Globus pallidus (tissue), 1 donor: Measurements from ENCODE around the gene INTS15.
"Not testable (repeated sequence)": the region's sequence is repeated elsewhere in the genome, so short reads cannot be mapped to it uniquely, and the experiment has no call there.

Source experiments
- DNase-seq: peaks from one replicate; pipeline ENCODE4 v3.0.0-alpha.2; 2015; ENCODE audit warnings: low spot score

INTS15 gene

GRCh38 chr7:6589829-6590644 is at the start of gene INTS15:
INTS15 (plus strand) TSS chr7:6590021; CDS start chr7:6590284, 263 bp downstream.
- peak; percentile 64 for DNase-seq

DNA sequence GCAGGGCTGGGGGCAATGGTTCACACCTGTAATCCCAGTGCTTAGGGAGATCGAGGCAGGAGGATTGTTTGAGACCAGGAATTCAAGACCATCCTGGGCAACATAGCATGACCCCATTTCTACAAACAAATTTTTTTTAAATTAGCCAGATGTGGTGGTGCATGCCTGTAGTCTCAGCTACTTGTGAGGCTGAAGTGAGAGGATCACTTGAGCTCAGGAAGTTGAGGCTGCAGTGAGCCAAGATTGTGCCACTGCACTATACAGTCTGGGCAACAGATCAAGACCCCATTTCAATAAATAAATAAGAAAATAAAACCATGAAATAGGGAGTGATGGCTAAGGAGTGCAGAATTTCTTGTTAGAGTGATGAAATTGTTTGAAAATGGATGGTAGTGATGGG is 47.5 kb upstream of the INTS15 start:
- no peak for DNase-seq

GRCh38 chr7:6545398-6546126 is 44.3 kb upstream of the INTS15 start:
- no peak for DNase-seq

- no peak for DNase-seq
Observed at GRCh38 chr7:6546498-6547251, 43.1 kb upstream of the INTS15 start.

DNA sequence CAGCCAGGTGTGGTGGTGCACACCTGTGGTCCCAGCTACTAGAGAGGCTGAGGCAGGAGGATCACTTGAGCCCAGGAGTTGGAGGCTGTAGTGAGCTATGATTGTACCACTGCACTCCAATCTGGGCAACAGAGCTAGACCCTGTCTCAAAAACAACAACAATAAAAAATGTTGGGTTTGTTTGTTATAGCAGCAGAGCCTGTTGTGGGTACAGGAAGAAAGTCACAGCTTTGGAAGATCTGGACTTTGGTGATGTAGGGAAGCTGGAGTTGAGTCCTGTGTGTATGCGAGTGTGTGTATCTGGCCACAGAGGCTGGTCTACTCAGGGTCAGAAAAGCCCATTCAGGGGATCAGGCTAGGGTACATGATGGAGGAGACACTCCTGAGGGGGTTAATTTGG is 42.4 kb upstream of the INTS15 start:
- DNase-seq = no peak

GRCh38 chr7:6551016-6551511 is 38.8 kb upstream of the INTS15 start, which contains the start of gene GRID2IP:
GRID2IP (minus strand) TSS chr7:6551461; CDS start chr7:6551436, 25 bp downstream.
- DNase-seq = no peak

DNA sequence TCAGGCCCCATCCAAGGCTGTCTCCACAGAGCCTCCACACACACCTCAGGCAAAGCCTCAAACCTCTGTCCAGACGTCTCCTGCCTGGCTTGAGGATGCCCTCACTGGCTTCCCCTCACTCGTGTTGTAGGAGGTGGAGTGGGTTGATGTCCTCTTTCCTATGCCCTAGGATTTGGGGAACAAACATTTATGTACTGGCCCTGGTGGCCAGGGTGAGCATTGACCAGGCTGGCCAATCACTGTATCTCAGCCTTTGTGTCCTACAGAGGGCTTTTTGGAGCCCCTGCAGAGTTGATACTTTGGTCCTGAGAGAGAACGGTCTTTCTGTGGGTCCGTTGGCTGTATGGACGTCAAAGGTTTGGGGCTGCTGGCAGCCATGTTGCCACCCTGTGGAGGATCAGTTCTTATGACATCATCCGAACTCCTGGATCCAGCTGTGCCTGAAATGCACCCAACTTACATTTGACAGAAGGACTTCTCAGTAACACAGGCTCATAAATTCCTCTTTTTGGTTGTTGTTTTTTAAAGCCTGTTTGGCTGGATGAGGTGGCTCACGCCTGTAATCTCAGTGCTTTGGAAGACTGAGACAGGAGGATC is 36.3 kb upstream of the INTS15 start:
- DNase-seq = no peak

- no peak for DNase-seq
Observed at GRCh38 chr7:6554848-6555247, 35.0 kb upstream of the INTS15 start.

GRCh38 chr7:6556196-6556595 is 33.6 kb upstream of the INTS15 start:
- no peak for DNase-seq

GRCh38 chr7:6558837-6559236 is 31.0 kb upstream of the INTS15 start:
- no peak for DNase-seq

- no peak for DNase-seq
Observed at GRCh38 chr7:6559896-6560295, 29.9 kb upstream of the INTS15 start.

DNA sequence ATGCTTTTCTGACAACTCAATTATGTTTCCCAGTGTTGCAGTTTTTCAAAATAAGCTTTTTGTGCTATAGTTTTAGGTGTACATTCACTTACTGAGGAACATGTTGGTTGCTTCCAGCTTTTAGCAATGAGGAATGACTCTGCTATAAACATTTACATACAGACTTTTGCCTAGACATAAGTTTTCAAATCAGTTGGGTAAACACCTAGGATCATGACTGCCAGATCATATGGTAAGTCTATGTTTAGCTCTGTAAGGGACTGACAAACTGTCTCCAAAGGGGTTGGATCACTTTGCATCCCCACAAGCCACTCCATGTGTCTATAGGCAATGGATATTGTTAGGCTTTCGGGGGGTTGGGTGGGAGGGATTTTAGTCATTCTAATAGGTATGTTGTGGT is 27.7 kb upstream of the INTS15 start:
- no peak for DNase-seq

DNA sequence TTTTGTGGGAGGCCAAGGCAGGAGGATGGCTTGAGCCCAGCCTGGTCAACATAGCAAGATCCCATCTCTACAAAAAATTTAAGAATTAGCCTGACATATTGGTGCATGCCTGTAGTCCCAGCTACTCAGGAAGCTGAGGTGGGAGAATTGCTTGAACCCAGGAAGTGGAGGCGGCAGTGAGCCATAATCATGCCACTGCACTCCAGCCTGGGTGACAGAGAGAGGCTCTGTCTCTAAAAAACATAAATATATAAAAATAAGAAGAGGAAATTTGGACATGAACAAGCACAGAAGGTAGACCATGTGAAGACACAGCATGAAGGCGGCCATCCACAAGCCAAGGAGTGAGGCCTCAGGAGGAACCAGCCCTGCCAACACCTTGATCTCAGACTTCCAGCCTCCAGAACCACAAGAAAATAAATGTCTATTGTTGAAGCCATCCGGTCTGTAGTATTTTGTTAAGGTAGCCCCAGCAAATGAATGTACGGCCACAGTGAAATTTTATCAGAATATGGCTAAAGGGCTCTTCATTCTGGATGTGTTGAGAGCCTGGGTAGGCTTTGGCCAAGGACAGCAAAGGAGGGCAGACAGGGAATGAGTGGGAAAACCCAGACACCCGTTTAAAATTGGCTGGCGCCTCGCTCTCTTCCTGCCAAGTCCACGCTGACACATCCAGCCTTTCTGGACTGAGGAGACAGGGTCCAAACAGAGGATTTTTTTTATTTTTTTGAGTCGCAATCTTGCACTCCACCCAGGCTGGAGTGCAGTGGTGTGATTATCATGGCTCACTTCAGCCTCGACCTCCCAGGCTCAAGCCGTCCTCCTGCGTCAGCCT is 25.7 kb upstream of the INTS15 start:
- DNase-seq = no peak

GRCh38 chr7:6565655-6566054 is 24.2 kb upstream of the INTS15 start:
- DNase-seq = no peak

DNA sequence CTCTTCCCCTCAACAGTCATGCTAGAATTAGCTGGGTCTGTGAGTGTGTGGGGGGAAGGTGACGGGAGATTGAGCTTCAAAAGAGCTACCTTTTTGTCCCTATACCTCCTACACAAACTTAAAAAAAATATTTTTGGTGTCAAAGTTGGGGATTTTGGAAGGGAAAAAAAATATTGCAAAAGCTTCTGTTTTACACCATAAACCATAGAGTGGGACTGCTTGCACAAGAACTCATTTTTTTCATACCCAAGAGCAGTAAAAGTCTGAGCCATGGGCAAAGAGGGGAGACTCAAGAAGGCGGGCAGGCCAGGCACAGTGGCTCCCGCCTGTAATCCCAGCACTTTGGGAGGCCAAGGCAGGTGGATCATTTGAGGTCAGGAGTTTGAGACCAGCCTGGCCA is 21.9 kb upstream of the INTS15 start:
- no peak for DNase-seq

- no peak for DNase-seq
Observed at GRCh38 chr7:6571160-6571779, 18.6 kb upstream of the INTS15 start.

GRCh38 chr7:6575281-6576023 is 14.4 kb upstream of the INTS15 start:
- no peak for DNase-seq

DNA sequence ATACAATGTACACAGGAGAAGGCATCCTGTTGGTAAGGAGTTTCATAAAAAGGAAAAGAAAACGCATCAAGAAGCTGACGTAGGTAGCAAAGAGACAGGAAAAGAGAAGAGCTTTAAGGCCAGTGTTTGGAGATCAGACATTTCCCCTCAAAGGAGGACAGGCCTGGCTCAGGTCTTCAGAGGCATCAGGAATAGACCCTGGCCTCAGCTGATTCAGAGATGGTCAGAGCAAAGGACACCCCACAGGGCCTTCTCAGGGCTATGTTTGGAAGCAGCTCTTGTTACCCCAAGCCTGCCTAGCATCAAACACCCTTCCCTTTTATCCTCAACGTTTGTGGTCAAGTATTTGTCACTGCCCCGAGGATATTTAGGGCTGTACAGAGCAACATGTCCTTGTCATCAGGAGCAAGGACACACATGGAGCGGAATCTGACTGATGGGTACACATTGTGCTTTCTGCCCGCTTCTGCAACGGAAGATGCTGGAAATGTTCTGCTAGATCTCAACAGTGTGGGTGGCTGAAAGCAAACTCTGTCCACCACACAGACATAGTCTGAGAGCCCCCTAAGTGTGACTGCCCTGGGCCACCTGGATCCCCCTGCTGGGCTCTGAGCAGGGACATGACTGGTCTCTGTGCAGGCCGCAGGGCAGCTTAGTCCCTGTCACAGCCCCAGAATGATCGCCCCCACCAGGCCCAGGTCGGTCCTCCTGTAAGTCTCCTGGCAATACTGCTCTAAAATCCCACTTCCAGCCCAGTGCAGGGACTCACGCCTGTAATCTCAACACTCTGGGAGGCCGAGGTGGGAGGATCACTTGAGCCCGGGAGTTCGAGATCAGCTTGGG is 13.6 kb upstream of the INTS15 start:
- DNase-seq = no peak

DNA sequence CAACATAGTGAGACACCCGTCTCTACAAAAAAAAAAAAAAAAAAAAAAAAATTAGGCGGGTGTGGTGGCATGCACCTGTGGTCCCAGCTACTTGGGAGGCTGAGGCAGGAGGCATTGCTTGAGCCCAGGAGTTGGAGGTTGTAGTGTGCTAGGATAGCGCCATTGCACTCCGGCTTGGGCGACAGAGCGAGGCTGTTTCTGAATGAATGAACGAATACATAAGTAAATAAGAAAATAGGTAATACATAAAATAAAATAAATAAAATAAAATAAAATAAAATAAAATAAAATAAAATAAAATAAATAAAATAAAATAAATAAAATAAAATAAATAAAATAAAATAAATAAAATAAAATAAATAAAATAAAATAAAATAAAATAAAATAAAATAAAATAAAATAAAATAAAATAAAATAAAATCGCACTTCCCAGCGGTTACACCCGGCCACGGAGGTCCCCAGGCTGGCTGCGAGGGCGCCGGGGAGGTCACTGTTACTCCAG is 12.9 kb upstream of the INTS15 start:
- not testable (repeated sequence) for DNase-seq
